Spinal cord (tissue), 10 donors: ENCODE results near the gene RHOC. TPM values are rescaled to one million over a fixed set of nuclear protein-coding genes. Genes with fewer than 3 reads are reported as not detected.

Experiments
- DNase-seq, 6 donors: peaks; one replicate each; pipeline versions ENCODE4 v3.0.0 to v3.0.0-alpha.2; 2013 to 2015; ENCODE audit warnings: low spot score in 6 of 6, low read depth in 4 of 6
- H3K27ac ChIP-seq: one replicate; pipeline ENCODE4 v1.5.1; 2013; ENCODE audit warnings: low read depth, low read length, control low read depth
- H3K27me3 ChIP-seq: one replicate; pipeline ENCODE4 v1.6.1; 2013; ENCODE audit warnings: low read length; ENCODE audit not compliant: control insufficient read depth, insufficient read depth
- H3K36me3 ChIP-seq: one replicate; pipeline ENCODE4 v1.6.1; 2013; ENCODE audit warnings: low read length; ENCODE audit not compliant: control insufficient read depth, insufficient read depth
- H3K4me1 ChIP-seq: one replicate; pipeline ENCODE4 v1.6.1; 2013; ENCODE audit warnings: low read length; ENCODE audit not compliant: control insufficient read depth, insufficient read depth
- H3K4me3 ChIP-seq: one replicate; pipeline ENCODE4 v1.5.1; 2013; ENCODE audit warnings: low read depth, low read length, control low read depth
- H3K9me3 ChIP-seq: one replicate; pipeline ENCODE4 v1.6.1; 2013; ENCODE audit warnings: low read length; ENCODE audit not compliant: control insufficient read depth, insufficient read depth
- WGBS: methylation state at CpG from one replicate; pipeline ENCODE4 v1.1.5; 2013; ENCODE audit warnings: missing lambda C conversion rate; ENCODE audit not compliant: insufficient coverage; 5-methylcytosine and 5-hydroxymethylcytosine counted together
- long read RNA-seq, 4 donors: transcript quantifications; one replicate each; lab custom pipeline, GENCODE V29; 2026
- polyA plus RNA-seq, 2 donors: library from polyadenylated mRNA; unstranded; fragments of 120-200 nt; gene quantifications; one replicate each; pipeline ENCODE4 v1.2.1, GENCODE V29; 2013; ENCODE audit not compliant: insufficient read length in 2 of 2
- total RNA-seq, 2 donors: library from RNA; depleted of rRNA in 1 of 2; stranded (reverse); fragments of 120-200 nt in 1 of 2; fragments of >200 nt in 1 of 2; gene quantifications; one replicate each; pipeline versions ENCODE4 v1.2.3 to v1.2.4, GENCODE V29; 2013 to 2014
- donor health status: healthy.

RHOC gene
- 100 to 1,000 TPM in 1 of 2 donors, 10 to 100 TPM in 1; 96.7 to 282 TPM for total RNA-seq
- polyA plus RNA-seq: 100 to 1,000 TPM; 203 to 243 TPM
- long read RNA-seq, donor 1, transcript RHOC-202 (6 exons, 1,418 nt): minor isoform, 44 of 133 reads
- long read RNA-seq, donor 1, transcript RHOC-208 (5 exons, 1,355 nt): major isoform, 55 of 133 reads
- long read RNA-seq, donor 1, partial matches to known transcripts: 30 of 133 reads
- long read RNA-seq, donor 1, other reads (novel, unspliced or antisense): 0 of 133 reads
- long read RNA-seq, donor 2, transcript RHOC-208 (5 exons, 1,355 nt): major isoform, 11 of 26 reads
- long read RNA-seq, donor 2, transcript RHOC-202 (6 exons, 1,418 nt): minor isoform, 10 of 26 reads
- long read RNA-seq, donor 2, partial matches to known transcripts: 5 of 26 reads
- long read RNA-seq, donor 2, other reads (novel, unspliced or antisense): 0 of 26 reads
- long read RNA-seq, donor 3, transcript RHOC-208 (5 exons, 1,355 nt): major isoform, 45 of 71 reads
- long read RNA-seq, donor 3, transcript RHOC-202 (6 exons, 1,418 nt): minor isoform, 10 of 71 reads
- long read RNA-seq, donor 3, partial matches to known transcripts: 16 of 71 reads
- long read RNA-seq, donor 3, other reads (novel, unspliced or antisense): 0 of 71 reads
- long read RNA-seq, donor 4, transcript RHOC-202 (6 exons, 1,418 nt): minor isoform, 55 of 187 reads
- long read RNA-seq, donor 4, transcript RHOC-208 (5 exons, 1,355 nt): major isoform, 63 of 187 reads
- long read RNA-seq, donor 4, partial matches to known transcripts: 67 of 187 reads
- long read RNA-seq, donor 4, other reads (novel, unspliced or antisense): 0 of 187 reads

DNA sequence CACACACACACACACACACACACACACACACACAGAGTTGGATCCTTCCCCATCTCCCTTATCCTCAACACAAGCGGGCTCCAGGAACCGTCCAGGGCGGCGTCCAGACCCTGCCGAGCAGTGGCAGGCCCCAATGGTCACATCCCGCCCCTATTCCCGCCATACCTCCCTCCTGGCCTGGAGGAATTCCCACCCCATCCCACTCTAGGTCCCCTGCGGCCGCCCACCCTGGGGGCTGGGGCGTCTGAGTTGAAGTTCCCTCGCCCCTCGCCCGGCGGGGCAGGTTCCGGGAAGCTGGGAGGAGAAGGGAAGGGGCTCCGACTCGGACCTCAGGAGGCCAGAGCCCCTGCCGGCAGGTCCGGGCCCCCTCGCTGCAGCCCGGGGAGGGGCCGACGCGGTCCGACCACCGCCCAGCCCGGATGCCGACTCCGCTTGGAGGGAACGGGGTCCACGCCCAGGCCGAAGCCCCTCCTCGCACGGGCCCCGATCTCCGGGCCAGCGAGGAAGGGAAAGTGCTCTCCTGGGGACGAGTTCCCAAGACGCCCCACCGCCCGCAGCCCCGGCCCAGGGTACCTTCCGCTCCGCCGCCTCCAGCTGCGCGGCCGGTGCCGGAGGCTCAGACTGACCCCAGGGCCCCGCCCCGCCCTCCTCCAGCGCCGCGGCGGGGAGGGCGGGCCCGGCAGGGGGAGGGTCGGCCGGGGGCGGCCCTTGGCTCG lies at the start of gene RHOC:
RHOC (minus strand) TSS at position 623 of the 716 bp plus-strand sequence. CDS start 3,328 bp downstream, outside the sequence.
- peak within 1 kb of the TSS; percentile 85 for H3K4me3 ChIP-seq
- H3K9me3 ChIP-seq: no peaks in the 10 kb centered on the region
- peaks cover 7% of the 10 kb centered on the region for H3K27me3 ChIP-seq
- peak within 1 kb of the TSS; percentile 95 for H3K27ac ChIP-seq
- H3K36me3 ChIP-seq: peaks cover 16% of the 10 kb centered on the region
- DNase-seq: peak in 2 of 6 donors; percentile 38 to 53
- H3K4me1 ChIP-seq: peaks cover 65% of the 10 kb centered on the region
- WGBS: under 1% methylated on average over 53 of the region's 61 CpGs

GRCh38 chr1:112754116-112754628 lies 47.2 kb upstream of the RHOC start:
- DNase-seq: no peak
- 75% methylated on average over 1 of the region's 1 CpG for WGBS

GRCh38 chr1:112748396-112748795 lies 41.5 kb upstream of the RHOC start:
- H3K9me3 ChIP-seq: no peaks in the 10 kb centered on the region
- peaks cover 18% of the 10 kb centered on the region for H3K27me3 ChIP-seq
- 91% methylated on average over 12 of the region's 12 CpGs for WGBS
- no peak overlapping the region for H3K4me3 ChIP-seq
- H3K27ac ChIP-seq: no peak overlapping the region
- H3K36me3 ChIP-seq: no peaks in the 10 kb centered on the region
- DNase-seq: no peak
- peaks cover 11% of the 10 kb centered on the region for H3K4me1 ChIP-seq

More at GRCh38 chr1:112754116-112754628, 47.2 kb upstream of the RHOC start:
- no peaks in the 10 kb centered on the region for H3K27me3 ChIP-seq
- H3K9me3 ChIP-seq: no peaks in the 10 kb centered on the region
- no peaks in the 10 kb centered on the region for H3K36me3 ChIP-seq
- H3K4me3 ChIP-seq: no peak overlapping the region
- peaks cover 4% of the 10 kb centered on the region for H3K4me1 ChIP-seq
- H3K27ac ChIP-seq: no peak overlapping the region

GRCh38 chr1:112744009-112744578 lies 37.2 kb upstream of the RHOC start:
- Histone ChIP-seq H3K27ac (no peak overlapping the region), H3K36me3 (no peaks in the 10 kb centered on the region), H3K4me1 (peaks cover 11% of the 10 kb centered on the region), H3K9me3 (peaks cover 2% of the 10 kb centered on the region), H3K27me3 (peaks cover 40% of the 10 kb centered on the region), H3K4me3 (peak overlapping the region; percentile 27)
- peak in 1 of 6 donors; percentile 12 for DNase-seq
- under 1% methylated on average over 57 of the region's 58 CpGs for WGBS

DNA sequence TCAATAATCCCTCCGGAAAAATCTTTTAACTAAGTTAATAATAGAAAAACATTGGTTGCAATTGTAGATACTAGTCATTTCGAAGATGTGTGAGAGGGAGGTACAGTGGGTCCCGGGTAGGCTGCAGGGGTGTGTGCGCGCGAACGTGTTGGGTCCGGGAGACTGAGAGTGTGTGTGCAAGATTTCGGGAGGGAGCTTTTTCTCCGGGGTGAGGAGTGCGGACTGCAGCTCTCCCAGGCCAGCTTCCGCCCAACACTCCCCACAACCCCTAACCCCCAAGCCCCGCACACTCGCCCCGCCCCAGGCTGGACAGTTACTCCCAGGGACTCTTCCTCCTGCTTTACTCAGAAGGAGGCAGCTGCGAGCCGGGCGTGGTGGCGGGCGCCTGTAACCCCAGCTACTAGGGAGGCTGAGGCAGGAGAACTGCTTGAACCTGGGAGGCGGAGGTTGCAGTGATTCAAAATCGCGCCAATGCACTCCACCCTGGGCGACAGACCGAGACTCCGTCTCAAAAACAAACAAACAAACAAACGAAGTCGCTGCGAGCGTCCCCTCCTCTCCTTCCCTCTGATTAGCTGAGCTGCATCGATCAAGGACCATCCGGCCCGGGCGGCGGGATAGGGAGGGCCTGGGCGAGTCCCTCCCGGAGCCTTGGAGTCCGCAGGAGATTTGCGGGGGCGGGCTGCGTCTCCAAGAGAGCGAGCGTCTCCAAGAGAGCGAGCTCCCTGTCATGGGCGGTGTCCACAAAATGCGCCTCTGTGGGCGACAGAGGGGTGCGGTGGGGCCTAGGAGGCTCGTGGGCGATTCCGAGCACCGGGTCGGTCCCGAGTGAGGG lies 36.5 kb upstream of the RHOC start:
- Histone ChIP-seq H3K27me3 (peaks cover 40% of the 10 kb centered on the region), H3K9me3 (peaks cover 2% of the 10 kb centered on the region), H3K4me1 (peaks cover 11% of the 10 kb centered on the region), H3K36me3 (no peaks in the 10 kb centered on the region), H3K4me3 (no peak overlapping the region), H3K27ac (no peak overlapping the region)
- peak in 1 of 6 donors; percentile 29 for DNase-seq
- 5% methylated on average over 36 of the region's 54 CpGs for WGBS

GRCh38 chr1:112737573-112737972 lies 30.6 kb upstream of the RHOC start:
- no peaks in the 10 kb centered on the region for H3K36me3 ChIP-seq
- H3K9me3 ChIP-seq: no peaks in the 10 kb centered on the region
- WGBS: 88% methylated on average over 3 of the region's 3 CpGs
- no peak overlapping the region for H3K27ac ChIP-seq
- peaks cover 14% of the 10 kb centered on the region for H3K27me3 ChIP-seq
- DNase-seq: no peak
- H3K4me1 ChIP-seq: no peaks in the 10 kb centered on the region
- no peak overlapping the region for H3K4me3 ChIP-seq

- no peak for DNase-seq
- no peaks in the 10 kb centered on the region for H3K9me3 ChIP-seq
Measured at GRCh38 chr1:112735752-112736151, 28.8 kb upstream of the RHOC start.

GRCh38 chr1:112731451-112731850 lies 24.5 kb upstream of the RHOC start:
- H3K4me1 ChIP-seq: no peaks in the 10 kb centered on the region
- H3K36me3 ChIP-seq: no peaks in the 10 kb centered on the region
- H3K4me3 ChIP-seq: no peak overlapping the region
- whole genome bisulfite sequencing: 100% methylated on average over 1 of the region's 1 CpG
- H3K27me3 ChIP-seq: no peaks in the 10 kb centered on the region
- no peak for DNase-seq
- no peaks in the 10 kb centered on the region for H3K9me3 ChIP-seq
- H3K27ac ChIP-seq: no peak overlapping the region

More at GRCh38 chr1:112735752-112736151, 28.8 kb upstream of the RHOC start:
- peaks cover 4% of the 10 kb centered on the region for H3K27me3 ChIP-seq
- H3K27ac ChIP-seq: no peak overlapping the region
- WGBS: no CpG with 5 or more reads among the region's 1 CpG
- H3K4me3 ChIP-seq: no peak overlapping the region
- no peaks in the 10 kb centered on the region for H3K4me1 ChIP-seq
- H3K36me3 ChIP-seq: no peaks in the 10 kb centered on the region
